ENCODE data around the gene ITPKA.

The ITPKA gene

DNA sequence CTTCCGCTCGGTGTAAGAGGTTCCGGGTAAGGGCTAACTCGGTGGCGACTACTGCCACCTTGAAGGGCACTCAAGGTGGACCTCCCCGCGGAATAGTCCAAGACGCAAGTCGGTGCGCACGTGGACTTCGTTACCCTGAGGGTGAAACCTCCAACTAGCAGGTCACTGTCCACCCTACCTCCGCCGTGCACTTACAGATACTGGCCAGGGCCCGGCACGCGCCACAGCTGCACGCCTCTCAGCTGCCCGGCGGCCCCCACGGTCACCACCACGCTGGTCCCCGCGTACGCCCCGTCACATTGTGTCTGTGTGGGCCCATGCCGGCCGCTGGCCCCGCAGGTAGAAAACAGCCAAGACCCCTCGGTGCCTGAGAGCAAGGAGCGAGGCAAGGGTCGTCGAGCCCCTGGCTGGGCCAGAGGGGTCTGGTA, 18.9 kb downstream of the ITPKA start:
- CTCF ChIA-PET = interaction anchor here (3.5 kb wide), 1 partner anchor 47 kb away, joined by 10 read pairs; no protein-coding TSS in a partner anchor
- TF ChIP-seq, protein P1, sequence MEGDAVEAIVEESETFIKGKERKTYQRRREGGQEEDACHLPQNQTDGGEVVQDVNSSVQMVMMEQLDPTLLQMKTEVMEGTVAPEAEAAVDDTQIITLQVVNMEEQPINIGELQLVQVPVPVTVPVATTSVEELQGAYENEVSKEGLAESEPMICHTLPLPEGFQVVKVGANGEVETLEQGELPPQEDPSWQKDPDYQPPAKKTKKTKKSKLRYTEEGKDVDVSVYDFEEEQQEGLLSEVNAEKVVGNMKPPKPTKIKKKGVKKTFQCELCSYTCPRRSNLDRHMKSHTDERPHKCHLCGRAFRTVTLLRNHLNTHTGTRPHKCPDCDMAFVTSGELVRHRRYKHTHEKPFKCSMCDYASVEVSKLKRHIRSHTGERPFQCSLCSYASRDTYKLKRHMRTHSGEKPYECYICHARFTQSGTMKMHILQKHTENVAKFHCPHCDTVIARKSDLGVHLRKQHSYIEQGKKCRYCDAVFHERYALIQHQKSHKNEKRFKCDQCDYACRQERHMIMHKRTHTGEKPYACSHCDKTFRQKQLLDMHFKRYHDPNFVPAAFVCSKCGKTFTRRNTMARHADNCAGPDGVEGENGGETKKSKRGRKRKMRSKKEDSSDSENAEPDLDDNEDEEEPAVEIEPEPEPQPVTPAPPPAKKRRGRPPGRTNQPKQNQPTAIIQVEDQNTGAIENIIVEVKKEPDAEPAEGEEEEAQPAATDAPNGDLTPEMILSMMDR (IDR thresholded peaks at IDR 0.05; ENCODE audit: control extremely low read depth, extremely low read depth, low read depth, missing control alignments) = no peak

DNA sequence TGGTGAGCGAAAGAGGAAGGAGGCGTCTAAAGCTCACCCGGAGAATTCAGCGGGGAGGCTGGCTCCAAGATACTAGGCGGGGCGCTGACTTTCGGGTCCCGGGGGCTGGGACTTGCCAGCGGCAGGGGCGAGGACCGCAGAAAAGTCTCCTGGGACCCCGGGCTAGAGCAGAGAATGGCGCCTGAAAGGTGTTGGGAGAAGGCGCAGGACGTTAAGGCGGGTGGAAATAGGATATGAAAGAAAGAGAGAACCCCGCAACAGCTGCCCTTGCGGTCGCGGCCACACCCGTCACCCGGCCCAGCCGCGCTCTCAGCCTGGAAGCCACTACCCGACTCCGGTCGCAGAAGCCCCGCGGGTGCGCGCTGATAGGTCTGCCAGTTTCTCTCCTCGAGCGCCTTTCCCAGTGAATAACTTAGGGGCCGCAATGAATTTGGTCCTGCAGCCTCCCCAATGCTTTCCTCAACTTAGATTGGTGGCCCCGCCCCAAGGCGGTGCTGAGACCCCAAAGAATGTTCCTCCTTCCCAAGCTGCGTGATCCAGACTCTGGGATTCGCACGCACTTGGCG, 19.3 kb downstream of the ITPKA start:
- POLR2A ChIA-PET = interaction anchor here (0.6 kb wide), 1 partner anchor 297 kb away, joined by 4 read pairs; no protein-coding TSS in a partner anchor
- TF ChIP-seq, protein P1 (IDR thresholded peaks at IDR 0.05; ENCODE audit: control extremely low read depth, extremely low read depth, low read depth, missing control alignments) = no peak
- peak; percentile 45 for DNase-seq (ENCODE audit: extremely low spot score)
- CTCF ChIA-PET = interaction anchor here (3.5 kb wide), 1 partner anchor 48 kb away, joined by 10 read pairs; no protein-coding TSS in a partner anchor

More for the DNA sequence above, 18.9 kb downstream of the ITPKA start:
- no peak for DNase-seq (ENCODE audit: extremely low spot score)
- POLR2A ChIA-PET = interaction anchor here (0.5 kb wide), 1 partner anchor 53 kb away, joined by 3 read pairs; no protein-coding TSS in a partner anchor

DNA sequence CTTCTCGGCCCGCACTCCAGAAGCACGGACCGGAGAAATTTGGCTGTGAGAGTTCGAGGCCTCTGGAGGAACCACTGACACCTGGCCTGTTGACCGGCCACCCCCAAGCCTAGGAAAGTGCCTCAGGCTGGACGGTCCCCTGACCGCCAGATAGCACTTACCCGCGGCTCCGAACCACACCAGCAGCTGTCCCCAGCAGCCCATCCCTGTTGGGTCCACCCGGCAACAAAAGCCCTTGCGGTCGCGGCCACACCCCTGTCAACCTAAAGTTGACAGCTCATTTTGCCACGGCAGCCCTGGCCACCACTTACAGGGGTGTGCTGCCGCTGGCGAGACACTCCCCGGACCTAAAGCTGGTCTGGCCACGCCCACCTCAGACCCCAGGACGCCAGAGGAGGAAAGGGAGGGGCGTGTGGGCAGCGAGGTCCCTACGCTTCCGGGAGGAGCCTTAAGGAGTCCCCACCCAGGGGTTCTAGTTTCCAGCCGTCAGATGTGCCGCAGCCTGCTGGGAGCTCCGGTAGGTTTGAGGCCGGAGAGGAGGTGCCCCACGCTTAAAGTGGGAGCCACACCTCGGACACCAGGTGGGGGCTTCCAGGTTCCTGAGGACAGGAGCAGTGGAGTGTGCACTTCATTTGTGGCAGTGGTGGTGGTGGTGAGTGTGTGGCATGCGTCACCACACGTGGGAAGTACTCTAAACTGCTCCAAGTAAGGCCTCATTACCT, 20.0 kb downstream of the ITPKA start, which contains the start of gene LTK:
Gene LTK (minus strand): TSS at position 322 of the 722 bp plus-strand sequence. CDS start 118 bp downstream, at position 204.
- no peak for DNase-seq (ENCODE audit: extremely low spot score)
- ChIA-PET POLR2A (interaction anchor here (0.6 kb wide), 1 partner anchor 297 kb away, joined by 4 read pairs; no protein-coding TSS in a partner anchor), CTCF (interaction anchor here (0.8 to 3.5 kb wide), 2 partner anchors 17 to 48 kb away, joined by 3 to 10 read pairs; no protein-coding TSS in a partner anchor)
- TF ChIP-seq, protein P1 (IDR thresholded peaks at IDR 0.05; ENCODE audit: control extremely low read depth, extremely low read depth, low read depth, missing control alignments) = no peak

DNA sequence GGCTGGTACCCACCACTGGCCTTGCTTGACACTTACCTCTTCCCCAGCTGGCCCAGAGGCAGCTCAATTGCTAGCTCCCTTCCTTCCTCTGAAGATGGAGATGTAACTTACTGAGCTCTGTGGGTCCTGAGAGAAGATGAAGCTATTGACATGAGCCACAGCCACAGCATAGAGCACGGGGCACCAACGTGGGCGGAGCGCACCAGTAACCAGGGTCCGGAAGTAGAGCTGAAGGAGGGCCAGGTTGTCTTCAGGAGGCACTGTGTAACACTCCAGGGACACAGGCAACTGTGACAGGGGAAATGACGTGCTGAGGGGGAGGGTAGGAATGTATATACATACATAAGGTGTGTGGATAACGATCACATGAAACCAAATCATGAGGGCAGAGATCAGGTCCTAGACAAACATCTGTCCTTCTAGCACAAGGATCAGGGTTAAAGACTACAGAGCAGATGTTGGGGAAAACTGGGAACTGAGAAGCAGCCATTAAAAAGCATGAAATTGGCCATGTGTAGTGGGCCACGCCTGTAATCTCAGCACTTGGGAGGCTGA, 24.3 kb downstream of the ITPKA start:
- ChIA-PET POLR2A (interaction anchor here (0.6 kb wide), 1 partner anchor 129 kb away, joined by 3 read pairs; no protein-coding TSS in a partner anchor), CTCF (interaction anchor here (1.0 to 1.6 kb wide), 2 partner anchors 9 to 10 kb away, joined by 3 to 4 read pairs; no protein-coding TSS in a partner anchor)
- no peak for DNase-seq (ENCODE audit: extremely low spot score)
- TF ChIP-seq, protein P1 (IDR thresholded peaks at IDR 0.05; ENCODE audit: control extremely low read depth, extremely low read depth, low read depth, missing control alignments) = no peak

DNA sequence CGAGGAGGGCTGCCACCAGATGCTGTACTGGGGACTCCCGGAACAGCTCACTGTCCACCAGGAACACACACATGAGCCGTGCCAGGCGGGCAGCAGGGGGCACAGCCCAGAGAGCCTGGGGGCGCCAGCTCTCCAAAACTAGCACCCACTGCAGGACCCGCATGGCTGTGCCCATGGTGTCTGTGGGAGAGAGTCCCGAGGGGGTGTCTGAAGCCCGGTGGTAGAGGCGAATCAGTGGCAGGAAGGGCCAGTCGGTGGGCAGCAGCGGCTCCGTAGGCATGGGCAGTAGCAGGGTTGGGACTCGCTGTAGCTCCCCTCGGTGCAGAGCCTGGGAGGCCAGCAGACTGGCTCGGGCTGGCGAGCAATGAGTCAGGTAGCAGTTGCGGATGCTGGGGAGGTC, 27.0 kb downstream of the ITPKA start:
- CTCF ChIA-PET = interaction anchor here (1.1 to 1.6 kb wide), 4 partner anchors 13 to 55 kb away, joined by 3 to 6 read pairs (median 4); partner anchors contain the start of gene TYRO3
- TF ChIP-seq, protein P1 (IDR thresholded peaks at IDR 0.05; ENCODE audit: control extremely low read depth, extremely low read depth, low read depth, missing control alignments) = no peak
- POLR2A ChIA-PET = no interaction called here
- DNase-seq (ENCODE audit: extremely low spot score) = no peak

DNA sequence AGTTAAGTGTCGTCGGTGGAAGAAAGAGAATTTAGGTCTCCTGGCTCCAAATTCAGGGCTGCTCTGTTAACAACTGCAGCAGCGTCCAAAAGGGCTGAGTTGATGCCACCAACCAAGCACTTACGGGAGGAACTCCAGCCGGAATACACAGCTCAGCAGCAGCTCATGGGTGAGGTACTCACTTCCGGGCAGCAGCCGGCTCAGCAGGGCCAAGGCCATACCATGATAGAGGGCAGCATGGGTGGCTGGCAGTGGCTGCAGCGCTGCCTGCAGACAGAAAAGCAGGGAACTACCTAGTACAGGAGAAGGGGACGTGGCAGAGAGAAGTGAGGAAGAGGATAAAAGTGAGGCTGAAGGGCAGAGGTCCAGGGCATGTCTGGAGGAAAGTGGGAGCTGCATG, 27.9 kb downstream of the ITPKA start:
- TF ChIP-seq, protein P1 (IDR thresholded peaks at IDR 0.05; ENCODE audit: control extremely low read depth, extremely low read depth, low read depth, missing control alignments) = no peak
- DNase-seq (ENCODE audit: extremely low spot score) = no peak
- ChIA-PET POLR2A (no interaction called here), CTCF (interaction anchor here (1.2 to 1.6 kb wide), 3 partner anchors 10 to 56 kb away, joined by 3 to 5 read pairs (median 3); partner anchors contain the start of gene TYRO3)
